Activated CD8-positive, alpha-beta T cell treated with anti-CD3 and anti-CD28 coated beads for 36 hours (primary cell): ENCODE results near the gene DVL2. TPM values are rescaled to one million over a fixed set of nuclear protein-coding genes. Genes with fewer than 3 reads are reported as not detected.

Source experiments
- ATAC-seq: fragments of 200-7000 bp; cut with Tn5 transposase; one replicate; pipeline ENCODE4 v1.10.0; 2021; ENCODE audit warnings: mild to moderate bottlenecking, moderate library complexity
- CTCF ChIA-PET: fragments of 350-600 bp; sonication (Branson Sonifier 250); formaldehyde crosslinking; loops from one replicate; lab custom pipeline; 2021; ENCODE audit warnings: antibody characterized with exemption; lab: Charles Lee
- POLR2A ChIA-PET: fragments of 350-600 bp; sonication (Branson Sonifier 250); formaldehyde crosslinking; loops from one replicate; lab custom pipeline; 2021; ENCODE audit warnings: antibody characterized with exemption; lab: Charles Lee
- DNase-seq: peaks from one replicate; pipeline ENCODE4 v3.0.0-alpha.2; 2020
- H3K27ac Mint-ChIP-seq: one replicate; pipeline ENCODE4 v1.8.0; 2021; ENCODE audit warnings: mild to moderate bottlenecking, mixed read lengths
- H3K27me3 Mint-ChIP-seq: one replicate; pipeline ENCODE4 v1.8.0; 2021; ENCODE audit warnings: mixed read lengths
- H3K36me3 Mint-ChIP-seq: one replicate; pipeline ENCODE4 v1.8.0; 2021; ENCODE audit warnings: low read depth, mixed read lengths
- H3K4me1 Mint-ChIP-seq: one replicate; pipeline ENCODE4 v1.8.0; 2021; ENCODE audit warnings: low read depth, mixed read lengths
- H3K4me3 Mint-ChIP-seq: one replicate; pipeline ENCODE4 v1.8.0; 2021; ENCODE audit warnings: mild to moderate bottlenecking, moderate library complexity, mixed read lengths
- H3K9me3 Mint-ChIP-seq: one replicate; pipeline ENCODE4 v1.8.0; 2021; ENCODE audit warnings: mixed read lengths
- CTCF ChIP-seq: fragments of 200-600 bp; IDR thresholded peaks from one replicate; pipeline ENCODE4 v1.8.0; 2022; ENCODE audit warnings: antibody characterized with exemption, mild to moderate bottlenecking
- intact Hi-C: fragments of 100-400 bp; cut with micrococcal nuclease; formaldehyde crosslinking; loops from one replicate; pipeline ENCODE4 v1.10.0; 2022
- total RNA-seq, 2 experiments: library from RNA; stranded (reverse); gene quantifications; one replicate each; pipeline ENCODE4 v1.2.3, GENCODE V29; 2021

DVL2 gene
- 10 to 100 TPM; 50.0 to 53.6 TPM for total RNA-seq

GRCh38 chr17:7234083-7234951, at the start of gene DVL2:
DVL2 (minus strand) TSS chr17:7234517; CDS start chr17:7234262, 255 bp downstream.
- ChIA-PET POLR2A (interaction anchor here (0.8 to 15.6 kb wide), 9 partner anchors 9 to 252 kb away, joined by 3 to 261 read pairs (median 4); partner anchors contain the start of genes ACADVL, DLG4 and GABARAP), CTCF (interaction anchor here (1.0 to 4.3 kb wide), 3 partner anchors 14 to 188 kb away, joined by 4 to 22 read pairs (median 5); partner anchors contain the start of genes ACADVL and DLG4)
- peak; percentile 48 for ATAC-seq
- Mint-ChIP-seq H3K4me3 (peak within 1 kb of the TSS; percentile 99), H3K36me3 (peaks cover 43% of the 10 kb centered on the region), H3K27me3 (peaks cover 2% of the 10 kb centered on the region), H3K9me3 (no peaks in the 10 kb centered on the region), H3K4me1 (peaks cover 44% of the 10 kb centered on the region), H3K27ac (peak within 1 kb of the TSS; percentile 96)
- intact Hi-C loops = no loop called here
- TF ChIP-seq CTCF = no peak
- DNase-seq = peak; percentile 98

GRCh38 chr17:7283471-7284216, 49.3 kb upstream of the DVL2 start:
- no peak for TF ChIP-seq CTCF
- Mint-ChIP-seq H3K4me3 (no peak overlapping the region), H3K9me3 (no peaks in the 10 kb centered on the region), H3K27ac (no peak overlapping the region), H3K27me3 (peaks cover 19% of the 10 kb centered on the region), H3K4me1 (peaks cover 19% of the 10 kb centered on the region), H3K36me3 (no peaks in the 10 kb centered on the region)
- DNase-seq = no peak
- intact Hi-C loops = no loop called here
- POLR2A ChIA-PET = interaction anchor here (0.9 to 1.3 kb wide), 3 partner anchors 12 to 46 kb away, joined by 3 to 5 read pairs (median 5); no protein-coding TSS in a partner anchor
- ATAC-seq = no peak
- CTCF ChIA-PET = interaction anchor here (1.0 to 10.3 kb wide), 2 partner anchors 15 to 277 kb away, joined by 3 to 144 read pairs; no protein-coding TSS in a partner anchor

GRCh38 chr17:7282752-7283321, 48.5 kb upstream of the DVL2 start:
- DNase-seq = no peak
- CTCF ChIA-PET = interaction anchor here (0.9 to 10.3 kb wide), 4 partner anchors 9 to 73 kb away, joined by 3 to 144 read pairs (median 9); no protein-coding TSS in a partner anchor
- no peak for TF ChIP-seq CTCF
- peak overlapping the region; percentile 24 for H3K4me3 Mint-ChIP-seq
- peaks cover 19% of the 10 kb centered on the region for H3K4me1 Mint-ChIP-seq
- intact Hi-C loops = no loop called here
- H3K27ac Mint-ChIP-seq = no peak overlapping the region
- H3K27me3 Mint-ChIP-seq = peaks cover 16% of the 10 kb centered on the region
- POLR2A ChIA-PET = interaction anchor here (0.7 to 2.6 kb wide), 10 partner anchors 9 to 404 kb away, joined by 3 to 15 read pairs (median 4); partner anchors contain the start of genes GPS2 and TP53
- H3K9me3 Mint-ChIP-seq = no peaks in the 10 kb centered on the region
- H3K36me3 Mint-ChIP-seq = no peaks in the 10 kb centered on the region
- no peak for ATAC-seq

- intact Hi-C loops = loop anchor here (2.0 kb wide), 1 partner anchor 13 kb away; the partner anchor contains the start of gene YBX2
- H3K4me3 Mint-ChIP-seq = peak overlapping the region; percentile 73
- no peaks in the 10 kb centered on the region for H3K36me3 Mint-ChIP-seq
- no peaks in the 10 kb centered on the region for H3K9me3 Mint-ChIP-seq
- no peak for DNase-seq
- no peak for ATAC-seq
- CTCF ChIA-PET = interaction anchor here (0.9 to 10.3 kb wide), 8 partner anchors 10 to 435 kb away, joined by 3 to 144 read pairs (median 5); partner anchors contain the start of gene DNAH2
- H3K27me3 Mint-ChIP-seq = peaks cover 16% of the 10 kb centered on the region
- H3K27ac Mint-ChIP-seq = no peak overlapping the region
- no peak for TF ChIP-seq CTCF
- peaks cover 19% of the 10 kb centered on the region for H3K4me1 Mint-ChIP-seq
- POLR2A ChIA-PET = interaction anchor here (0.7 to 2.6 kb wide), 12 partner anchors 8 to 405 kb away, joined by 3 to 15 read pairs (median 4); partner anchors contain the start of genes GPS2 and TP53
Measured at GRCh38 chr17:7281953-7282751, 47.8 kb upstream of the DVL2 start.
